GM23248 (cell line): Measurements from ENCODE around the gene PEMT. TPM values are rescaled to one million over a fixed set of nuclear protein-coding genes. Genes with fewer than 3 reads are reported as not detected.

Experiments used
- DNase-seq: peaks from one replicate; pipeline ENCODE4 v3.0.0-alpha.2; 2015
- H2AFZ ChIP-seq: fragments of 200-600 bp; sonication (generic); 2 replicates; pipeline ENCODE4 v1.6.1; 2016; ENCODE audit warnings: antibody characterized with exemption
- H3F3A ChIP-seq: fragments of 200-600 bp; sonication (generic); 2 replicates; pipeline ENCODE4 v1.6.1; 2016; ENCODE audit warnings: mild to moderate bottlenecking, antibody characterized with exemption, mixed run types; ENCODE audit not compliant: insufficient read depth
- H3K27ac ChIP-seq: fragments of 200-600 bp; sonication (generic); 2 replicates; pipeline ENCODE4 v1.5.1; 2016; ENCODE audit warnings: mild to moderate bottlenecking
- H3K27me3 ChIP-seq: fragments of 200-600 bp; sonication (generic); replicated peaks from 2 replicates; pipeline ENCODE4 v1.6.1; 2016; ENCODE audit warnings: mild to moderate bottlenecking; ENCODE audit not compliant: insufficient read depth
- H3K36me3 ChIP-seq: fragments of 200-600 bp; sonication (generic); 2 replicates; pipeline ENCODE4 v1.6.1; 2016; ENCODE audit warnings: low read depth, mild to moderate bottlenecking
- H3K4me1 ChIP-seq: fragments of 200-600 bp; sonication (generic); 2 replicates; pipeline ENCODE4 v1.6.1; 2016; ENCODE audit warnings: mild to moderate bottlenecking; ENCODE audit not compliant: insufficient read depth
- H3K4me2 ChIP-seq: fragments of 200-600 bp; sonication (generic); one replicate; pipeline ENCODE4 v1.6.1; 2016; ENCODE audit warnings: mild to moderate bottlenecking; ENCODE audit not compliant: unreplicated experiment
- H3K4me3 ChIP-seq: fragments of 200-600 bp; sonication (generic); 2 replicates; pipeline ENCODE4 v1.5.1; 2016; ENCODE audit warnings: mild to moderate bottlenecking
- H3K79me2 ChIP-seq: fragments of 200-600 bp; sonication (generic); 2 replicates; pipeline ENCODE4 v1.6.1; 2016; ENCODE audit warnings: mild to moderate bottlenecking; ENCODE audit not compliant: insufficient read depth
- H3K9ac ChIP-seq: fragments of 200-600 bp; sonication (generic); 2 replicates; pipeline ENCODE4 v1.6.1; 2016; ENCODE audit warnings: mild to moderate bottlenecking
- H3K9me2 ChIP-seq: fragments of 200-600 bp; sonication (generic); 2 replicates; pipeline ENCODE4 v1.6.1; 2016; ENCODE audit warnings: mixed run types, mild to moderate bottlenecking, moderate library complexity; ENCODE audit not compliant: insufficient read depth
- H3K9me3 ChIP-seq: fragments of 200-600 bp; sonication (generic); one replicate; pipeline ENCODE4 v1.6.1; 2017; ENCODE audit warnings: low read depth
- H4K20me1 ChIP-seq: fragments of 200-600 bp; sonication (generic); 2 replicates; pipeline ENCODE4 v1.6.0; 2016; ENCODE audit not compliant: insufficient read depth
- EZH2 ChIP-seq: fragments of 200-600 bp; sonication (generic); IDR thresholded peaks from 2 replicates; pipeline ENCODE4 v1.6.1; 2018; ENCODE audit warnings: antibody characterized with exemption, mild to moderate bottlenecking; ENCODE audit not compliant: insufficient read depth, poor library complexity, severe bottlenecking
- EZH2phosphoT487 ChIP-seq: fragments of 200-600 bp; sonication (generic); IDR thresholded peaks from 2 replicates; pipeline ENCODE4 v1.6.1; 2018; ENCODE audit warnings: antibody characterized with exemption, moderate library complexity, mild to moderate bottlenecking, low read depth; ENCODE audit not compliant: insufficient read depth
- WGBS, 2 experiments: methylation state at CpG; one replicate each; pipeline ENCODE4 v1.1.6; 2015 to 2017; ENCODE audit warnings: low lambda C conversion rate in 2 of 2, low coverage in 1 of 2; ENCODE audit errors: missing lambda C conversion rate in 2 of 2; 5-methylcytosine and 5-hydroxymethylcytosine counted together
- in situ Hi-C: fragments of 300-500 bp; cut with MboI; formaldehyde crosslinking; loops from 2 replicates; pipeline ENCODE4 v1.15.0; 2020
- polyA plus RNA-seq: library from polyadenylated mRNA; unstranded; fragments of >200 nt; fragmentation: Nextera tagmentation; extraction: Ambion mirVana; gene quantifications from 2 replicates; pipeline ENCODE4 v1.2.1, GENCODE V29; 2016
- total RNA-seq: library from RNA; depleted of rRNA; stranded (reverse); fragments of >200 nt; shearing (Covaris generic); gene quantifications from 2 replicates; pipeline ENCODE4 v1.2.3, GENCODE V29; 2014

The PEMT gene
- total and polyA plus RNA-seq, 2 experiments from 2014 or later: 62.0 to 68.7 TPM

- no peaks in the 10 kb centered on the region for H3K9me3 ChIP-seq
- H3K9me2 ChIP-seq: no peaks in the 10 kb centered on the region
- H3K36me3 ChIP-seq: no peaks in the 10 kb centered on the region
- H3K4me1 ChIP-seq: peaks cover 8% of the 10 kb centered on the region
- peak; percentile 94 for DNase-seq
- H2AFZ ChIP-seq: peak within 1 kb of the TSS; percentile 94
- peak within 1 kb of the TSS; percentile 92 for H3K4me2 ChIP-seq
- H3K79me2 ChIP-seq: peaks cover 51% of the 10 kb centered on the region
- peak within 1 kb of the TSS; percentile 96 for H3K9ac ChIP-seq
- in situ Hi-C loops: no loop called here
- TF ChIP-seq EZH2 (no peak), EZH2phosphoT487 (no peak)
- H3K27ac ChIP-seq: peak within 1 kb of the TSS; percentile 83
- H3K4me3 ChIP-seq: peak within 1 kb of the TSS; percentile 100
- WGBS, 2 experiments: 1% methylated on average over 42 to 45 of the region's 47 CpGs
- peaks cover 14% of the 10 kb centered on the region for H3K27me3 ChIP-seq
- no peaks in the 10 kb centered on the region for H3F3A ChIP-seq
- no peaks in the 10 kb centered on the region for H4K20me1 ChIP-seq
Measured at GRCh38 chr17:17476865-17477467, 114.5 kb downstream of the PEMT start, which contains the start of gene MED9. TSS of gene MED9 (plus strand) at chr17:17477000. CDS start at chr17:17477042, 42 bp downstream.

- no peak for DNase-seq
- Histone ChIP-seq H3F3A (no peaks in the 10 kb centered on the region), H3K9me2 (no peaks in the 10 kb centered on the region), H3K36me3 (no peaks in the 10 kb centered on the region), H3K9me3 (no peaks in the 10 kb centered on the region), H3K4me1 (peaks cover 8% of the 10 kb centered on the region), H4K20me1 (no peaks in the 10 kb centered on the region), H3K4me3 (no peak overlapping the region), H3K79me2 (peaks cover 25% of the 10 kb centered on the region), H3K9ac (no peak overlapping the region), H2AFZ (no peak overlapping the region), H3K4me2 (no peak overlapping the region), H3K27ac (no peak overlapping the region), H3K27me3 (peaks cover 24% of the 10 kb centered on the region)
- in situ Hi-C loops: no loop called here
- no peak for TF ChIP-seq EZH2phosphoT487
- no peak for TF ChIP-seq EZH2
- WGBS, 2 experiments: 46% methylated on average over 7 of the region's 7 CpGs
Measured at GRCh38 chr17:17474341-17474740, 117.2 kb downstream of the PEMT start.

- Histone ChIP-seq H3K4me1 (peaks cover under 1% of the 10 kb centered on the region; the same call in 1 of the 2 replicates), H3K27me3 (peaks cover 24% of the 10 kb centered on the region), H3K36me3 (no peaks in the 10 kb centered on the region), H3K9me3 (no peaks in the 10 kb centered on the region), H3K9me2 (no peaks in the 10 kb centered on the region), H2AFZ (peak overlapping the region; percentile 64), H3K79me2 (peaks cover 6% of the 10 kb centered on the region), H3F3A (no peaks in the 10 kb centered on the region), H4K20me1 (no peaks in the 10 kb centered on the region), H3K4me2 (peak overlapping the region; percentile 4), H3K27ac (no peak overlapping the region), H3K4me3 (no peak overlapping the region), H3K9ac (no peak overlapping the region)
- 8 to 12% methylated on average over 8 of the region's 8 CpGs for WGBS, 2 experiments
- DNase-seq: no peak
- TF ChIP-seq EZH2phosphoT487 (no peak), EZH2 (no peak)
- in situ Hi-C loops: no loop called here
Measured at GRCh38 chr17:17472333-17472920, 119.1 kb downstream of the PEMT start.

GRCh38 chr17:17469996-17470395, 121.5 kb downstream of the PEMT start:
- WGBS, 2 experiments: 74 to 85% methylated on average over 3 of the region's 3 CpGs
- no peak overlapping the region for H3K27ac ChIP-seq
- no peak for DNase-seq
- no peak for TF ChIP-seq EZH2phosphoT487
- TF ChIP-seq EZH2: no peak
- H2AFZ ChIP-seq: no peak overlapping the region
- no peaks in the 10 kb centered on the region for H3K9me3 ChIP-seq
- H3K79me2 ChIP-seq: no peaks in the 10 kb centered on the region
- no peak overlapping the region for H3K4me3 ChIP-seq
- H3K27me3 ChIP-seq: peaks cover 24% of the 10 kb centered on the region
- in situ Hi-C loops: no loop called here
- H3K36me3 ChIP-seq: no peaks in the 10 kb centered on the region
- no peak overlapping the region for H3K9ac ChIP-seq
- H4K20me1 ChIP-seq: no peaks in the 10 kb centered on the region
- H3K4me1 ChIP-seq: no peaks in the 10 kb centered on the region
- H3K9me2 ChIP-seq: no peaks in the 10 kb centered on the region
- no peak overlapping the region for H3K4me2 ChIP-seq
- H3F3A ChIP-seq: no peaks in the 10 kb centered on the region
